Panc1 (cell line): ENCODE measurements around the gene GMFB. TPM values are rescaled to one million over a fixed set of nuclear protein-coding genes. Genes with fewer than 3 reads are reported as not detected.

Experiments used
- ATAC-seq: fragments of 200-7000 bp; cut with Tn5 transposase; 2 replicates; pipeline ENCODE4 v1.9.1; 2020; ENCODE audit warnings: mild to moderate bottlenecking, moderate library complexity
- BruUV-seq: library from RNA; stranded (reverse); fragments of 400-500 nt; replicated peaks from 2 replicates; lab custom pipeline; 2021; lab: Mats Ljungman, UMichigan
- CTCF ChIA-PET: fragments of 300-600 bp; sonication (Branson Sonifier 250); formaldehyde crosslinking; loops from one replicate; lab custom pipeline; 2022; ENCODE audit warnings: antibody characterized with exemption; lab: Charles Lee
- POLR2A ChIA-PET: fragments of 300-600 bp; sonication (Branson Sonifier 250); formaldehyde crosslinking; loops from one replicate; lab custom pipeline; 2022; ENCODE audit warnings: antibody characterized with exemption; lab: Charles Lee
- DNase-seq: peaks from one replicate; pipeline ENCODE4 v3.0.0-alpha.2; 2010; ENCODE audit warnings: low read depth, low spot score
- H3K27ac ChIP-seq: 2 replicates; pipeline ENCODE4 v1.5.1; 2011; ENCODE audit warnings: mild to moderate bottlenecking, low read length, inconsistent platforms
- H3K27me3 ChIP-seq: fragments of 200-500 bp; sonication (Bioruptor generic); 2 replicates; pipeline ENCODE4 v1.6.0; 2014; ENCODE audit warnings: low read length, inconsistent platforms; ENCODE audit not compliant: control insufficient read depth, insufficient read depth
- H3K36me3 ChIP-seq: fragments of 200-500 bp; sonication (Bioruptor generic); 2 replicates; pipeline ENCODE4 v1.5.1; 2014; ENCODE audit warnings: inconsistent platforms, mild to moderate bottlenecking, low read length, moderate library complexity; ENCODE audit not compliant: control insufficient read depth, insufficient read depth
- H3K4me1 ChIP-seq: 2 replicates; pipeline ENCODE4 v1.5.1; 2011; ENCODE audit warnings: inconsistent platforms, mild to moderate bottlenecking, low read length, moderate library complexity; ENCODE audit not compliant: control insufficient read depth, insufficient read depth
- H3K4me3 ChIP-seq, 2 experiments: 2 replicates each; pipeline ENCODE4 v1.5.1; 2011 to 2012; ENCODE audit warnings: low read depth in 2 of 2, low read length in 2 of 2, mild to moderate bottlenecking in 2 of 2, inconsistent platforms in 1 of 2, moderate library complexity in 1 of 2
- H3K9me3 ChIP-seq: fragments of 200-500 bp; sonication (Bioruptor generic); 2 replicates; pipeline ENCODE4 v1.5.1; 2014; ENCODE audit warnings: low read depth, mild to moderate bottlenecking, inconsistent platforms, low read length, moderate library complexity; ENCODE audit not compliant: control insufficient read depth, insufficient read depth
- CTCF ChIP-seq: fragments of 450-650 bp; IDR thresholded peaks from 2 replicates; pipeline ENCODE4 v1.5.1; 2017; ENCODE audit warnings: mild to moderate bottlenecking
- POLR2AphosphoS5 ChIP-seq: IDR thresholded peaks from 2 replicates; pipeline ENCODE4 v1.6.1; 2012; ENCODE audit warnings: mild to moderate bottlenecking, low read depth, low read length, moderate library complexity
- REST ChIP-seq, 2 experiments: IDR thresholded peaks; 2 replicates each; pipeline ENCODE4 v1.6.1; 2011 to 2012; ENCODE audit warnings: low read depth in 2 of 2, control low read depth in 1 of 2, low read length in 1 of 2, mild to moderate bottlenecking in 1 of 2, moderate library complexity in 1 of 2; ENCODE audit not compliant: insufficient read depth in 1 of 2
- SIN3A ChIP-seq: IDR thresholded peaks from 2 replicates; pipeline ENCODE4 v1.6.1; 2012; ENCODE audit warnings: low read depth, mild to moderate bottlenecking, low read length, moderate library complexity, borderline replicate concordance; ENCODE audit not compliant: insufficient read depth
- TCF7L2 ChIP-seq: IDR thresholded peaks from 2 replicates; pipeline ENCODE4 v1.6.1; 2011; ENCODE audit warnings: mild to moderate bottlenecking, low read depth, low read length, inconsistent platforms
- in situ Hi-C: cut with HindIII; loops from 2 replicates; pipeline ENCODE4 v1.10.0; 2016; ENCODE audit warnings: low sequenced_read_pairs, low pct_unique_long_range_greater_than_20kb
- intact Hi-C: fragments of 100-400 bp; cut with micrococcal nuclease; formaldehyde crosslinking; loops from one replicate; pipeline ENCODE4 v1.10.0; 2022; ENCODE audit not compliant: unreplicated experiment
- total RNA-seq: library from RNA; stranded (reverse); gene quantifications from one replicate; pipeline ENCODE4 v1.2.1, GENCODE V29; 2021; ENCODE audit not compliant: unreplicated experiment

Gene GMFB
- total RNA-seq, 1 experiment from 2014 or later = 54.2 TPM

- Histone ChIP-seq H3K4me3 (no peak overlapping the region), H3K27ac (no peak overlapping the region), H3K36me3 (no peaks in the 10 kb centered on the region), H3K4me1 (no peaks in the 10 kb centered on the region), H3K9me3 (no peaks in the 10 kb centered on the region), H3K27me3 (no peaks in the 10 kb centered on the region)
- BruUV-seq = no TSS peak
- in situ Hi-C loops (no loop called here), intact Hi-C loops (no loop called here)
- ChIA-PET CTCF (no interaction called here), POLR2A (no interaction called here)
- DNase-seq = no peak
- no peak for ATAC-seq
- TF ChIP-seq CTCF = no peak
- no peak for TF ChIP-seq SIN3A
- TF ChIP-seq REST (IDR thresholded peaks at IDR 0.05; ENCODE audit: insufficient read depth in 1 of 2, low read depth in 2 of 2, low read length in 1 of 2) = no peak
- TF ChIP-seq POLR2AphosphoS5 = no peak
- no peak for TF ChIP-seq TCF7L2
These were observed 43.6 kb upstream of the GMFB start for GRCh38 chr14:54532111-54533012.

GRCh38 chr14:54529811-54530210 is 41.0 kb upstream of the GMFB start:
- ChIA-PET CTCF (no interaction called here), POLR2A (no interaction called here)
- intact Hi-C loops (no loop called here), in situ Hi-C loops (no loop called here)
- ATAC-seq = no peak
- no peak for DNase-seq
- Histone ChIP-seq H3K36me3 (no peaks in the 10 kb centered on the region), H3K4me1 (no peaks in the 10 kb centered on the region), H3K27me3 (no peaks in the 10 kb centered on the region), H3K4me3 (no peak overlapping the region), H3K9me3 (no peaks in the 10 kb centered on the region), H3K27ac (no peak overlapping the region)
- no TSS peak for BruUV-seq
- TF ChIP-seq CTCF = no peak
- no peak for TF ChIP-seq POLR2AphosphoS5
- no peak for TF ChIP-seq REST (IDR thresholded peaks at IDR 0.05; ENCODE audit: insufficient read depth in 1 of 2, low read depth in 2 of 2, low read length in 1 of 2)
- TF ChIP-seq SIN3A = no peak
- TF ChIP-seq TCF7L2 = no peak
